Chondrocyte (in vitro differentiated cells): ENCODE measurements around the gene INSIG1. TPM values are rescaled to one million over a fixed set of nuclear protein-coding genes. Genes with fewer than 3 reads are reported as not detected.

Experiments
- DNase-seq: peaks from one replicate; pipeline ENCODE4 v3.0.0; 2021; ENCODE audit warnings: mixed read lengths, low spot score
- H3K27ac Mint-ChIP-seq: one replicate; pipeline ENCODE4 v1.8.0; 2021; ENCODE audit warnings: mild to moderate bottlenecking, moderate library complexity, mixed read lengths; ENCODE audit not compliant: unreplicated experiment
- H3K27me3 Mint-ChIP-seq: 2 replicates; pipeline ENCODE4 v1.8.0; 2021; ENCODE audit warnings: low read depth, mixed read lengths
- H3K36me3 Mint-ChIP-seq: 2 replicates; pipeline ENCODE4 v1.8.0; 2021; ENCODE audit warnings: low read depth, mixed read lengths
- H3K4me1 Mint-ChIP-seq: 2 replicates; pipeline ENCODE4 v1.8.0; 2021; ENCODE audit warnings: low read depth, mild to moderate bottlenecking, mixed read lengths
- H3K4me3 Mint-ChIP-seq: one replicate; pipeline ENCODE4 v1.8.0; 2021; ENCODE audit warnings: mild to moderate bottlenecking, moderate library complexity, mixed read lengths; ENCODE audit not compliant: unreplicated experiment
- H3K9me3 Mint-ChIP-seq: 2 replicates; pipeline ENCODE4 v1.8.0; 2021; ENCODE audit warnings: low read depth, mixed read lengths
- total RNA-seq: library from RNA; stranded (reverse); gene quantifications from 3 replicates; pipeline ENCODE4 v1.2.1, GENCODE V29; 2021
- TF ChIP-seq, protein P1 (sequence below): fragments of 200-600 bp; sonication (generic); IDR thresholded peaks from 2 replicates; pipeline ENCODE4 v1.5.0; 2021; ENCODE audit warnings: antibody characterized with exemption, mild to moderate bottlenecking, moderate library complexity

Gene INSIG1
- total RNA-seq, 1 donor from 2014 or later, result 31.8 TPM

DNA sequence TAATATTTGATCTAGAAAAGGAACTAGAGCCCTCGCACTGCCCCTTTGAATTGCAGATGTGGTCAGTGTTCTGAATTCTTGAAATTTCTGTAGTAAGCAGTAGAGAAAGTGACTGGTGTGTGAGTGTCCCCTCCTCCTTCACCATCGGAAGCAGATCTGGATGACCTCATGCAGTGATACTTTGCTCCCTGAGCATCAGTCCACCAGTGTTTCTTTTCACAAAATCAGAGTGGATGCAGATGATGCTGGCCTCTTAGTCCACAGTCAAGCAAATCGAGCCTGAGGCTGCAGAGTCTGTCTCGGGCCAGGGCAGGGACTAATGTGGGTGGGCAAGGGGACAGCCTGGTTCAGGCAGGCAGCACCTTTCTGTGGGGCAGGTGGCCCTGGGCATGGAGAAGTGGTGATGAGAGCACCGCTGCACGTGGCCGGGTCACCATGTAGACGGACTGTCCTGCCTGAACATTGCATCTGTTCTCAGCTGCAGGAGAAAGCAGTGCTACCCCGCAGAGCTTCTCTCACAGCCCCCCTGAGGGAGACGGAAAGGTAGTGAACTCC, 5.4 kb downstream of the INSIG1 start:
- H3K27me3 Mint-ChIP-seq, result no peaks in the 10 kb centered on the region
- no peak for DNase-seq
- H3K27ac Mint-ChIP-seq, result no peak overlapping the region
- H3K4me3 Mint-ChIP-seq, result no peak overlapping the region
- H3K4me1 Mint-ChIP-seq, result peaks cover 29% of the 10 kb centered on the region
- H3K9me3 Mint-ChIP-seq, result no peaks in the 10 kb centered on the region
- peaks cover 13% of the 10 kb centered on the region for H3K36me3 Mint-ChIP-seq
- TF ChIP-seq, protein P1, sequence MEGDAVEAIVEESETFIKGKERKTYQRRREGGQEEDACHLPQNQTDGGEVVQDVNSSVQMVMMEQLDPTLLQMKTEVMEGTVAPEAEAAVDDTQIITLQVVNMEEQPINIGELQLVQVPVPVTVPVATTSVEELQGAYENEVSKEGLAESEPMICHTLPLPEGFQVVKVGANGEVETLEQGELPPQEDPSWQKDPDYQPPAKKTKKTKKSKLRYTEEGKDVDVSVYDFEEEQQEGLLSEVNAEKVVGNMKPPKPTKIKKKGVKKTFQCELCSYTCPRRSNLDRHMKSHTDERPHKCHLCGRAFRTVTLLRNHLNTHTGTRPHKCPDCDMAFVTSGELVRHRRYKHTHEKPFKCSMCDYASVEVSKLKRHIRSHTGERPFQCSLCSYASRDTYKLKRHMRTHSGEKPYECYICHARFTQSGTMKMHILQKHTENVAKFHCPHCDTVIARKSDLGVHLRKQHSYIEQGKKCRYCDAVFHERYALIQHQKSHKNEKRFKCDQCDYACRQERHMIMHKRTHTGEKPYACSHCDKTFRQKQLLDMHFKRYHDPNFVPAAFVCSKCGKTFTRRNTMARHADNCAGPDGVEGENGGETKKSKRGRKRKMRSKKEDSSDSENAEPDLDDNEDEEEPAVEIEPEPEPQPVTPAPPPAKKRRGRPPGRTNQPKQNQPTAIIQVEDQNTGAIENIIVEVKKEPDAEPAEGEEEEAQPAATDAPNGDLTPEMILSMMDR, result no peak

DNA sequence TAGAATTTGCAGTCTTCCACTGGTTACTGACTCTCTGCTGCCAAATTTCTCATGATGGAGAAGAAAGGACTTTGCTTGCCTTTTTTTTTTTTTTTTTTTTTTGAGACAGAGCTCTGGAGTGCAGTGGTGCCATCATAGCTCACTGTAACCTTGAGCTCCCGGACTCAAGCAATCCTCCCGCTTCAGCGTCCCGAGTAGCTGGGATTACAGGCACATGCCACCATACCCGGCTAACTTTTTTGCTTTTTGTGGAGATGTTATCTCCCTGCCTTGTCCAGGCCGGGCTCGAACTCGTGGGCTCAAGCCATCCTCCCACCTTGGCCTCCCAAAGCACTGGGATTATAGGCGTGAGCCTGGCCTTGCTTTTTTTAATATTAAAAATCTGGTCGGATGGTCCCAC, 6.2 kb downstream of the INSIG1 start:
- Mint-ChIP-seq H3K4me1 (peaks cover 27% of the 10 kb centered on the region), H3K4me3 (no peak overlapping the region), H3K36me3 (peaks cover 19% of the 10 kb centered on the region), H3K27ac (peak overlapping the region; percentile 12), H3K9me3 (no peaks in the 10 kb centered on the region), H3K27me3 (no peaks in the 10 kb centered on the region)
- TF ChIP-seq, protein P1, result no peak
- DNase-seq, result no peak

DNA sequence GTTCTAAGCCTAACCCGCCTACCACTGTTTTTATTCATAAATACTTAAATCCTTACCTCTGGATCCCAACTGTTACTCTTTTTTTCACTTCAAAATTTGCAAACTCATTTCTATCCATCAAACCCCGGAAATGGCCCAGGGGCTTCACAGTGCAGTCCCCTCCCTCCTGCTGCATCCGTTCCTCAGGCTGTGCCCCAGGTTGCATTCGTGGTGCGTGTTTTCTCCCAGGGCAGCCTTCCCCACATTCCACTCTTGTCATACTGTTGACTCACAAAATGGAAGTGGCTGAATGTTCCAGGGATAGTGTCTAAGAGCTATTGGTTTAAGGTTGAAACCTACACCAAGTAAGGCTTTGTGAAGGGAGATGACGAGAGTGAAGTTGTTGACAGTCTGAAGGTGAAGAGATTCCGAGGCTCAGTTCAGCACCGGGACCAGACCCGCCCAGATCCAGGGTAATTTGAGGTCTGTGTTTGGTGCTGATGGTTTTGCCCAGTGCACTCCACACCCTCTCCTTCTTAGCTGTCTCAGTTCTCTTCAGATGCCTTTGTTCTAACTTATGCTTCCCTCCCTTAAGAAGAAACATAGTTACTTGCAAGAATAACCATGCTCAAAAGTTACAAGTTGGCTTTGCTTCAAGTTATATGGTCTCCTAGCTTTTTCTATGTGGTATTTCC, 7.7 kb downstream of the INSIG1 start:
- Mint-ChIP-seq H3K4me3 (no peak overlapping the region), H3K27me3 (no peaks in the 10 kb centered on the region), H3K27ac (no peak overlapping the region), H3K4me1 (peaks cover 12% of the 10 kb centered on the region), H3K36me3 (peaks cover 24% of the 10 kb centered on the region), H3K9me3 (no peaks in the 10 kb centered on the region)
- TF ChIP-seq, protein P1, result no peak
- DNase-seq, result no peak

DNA sequence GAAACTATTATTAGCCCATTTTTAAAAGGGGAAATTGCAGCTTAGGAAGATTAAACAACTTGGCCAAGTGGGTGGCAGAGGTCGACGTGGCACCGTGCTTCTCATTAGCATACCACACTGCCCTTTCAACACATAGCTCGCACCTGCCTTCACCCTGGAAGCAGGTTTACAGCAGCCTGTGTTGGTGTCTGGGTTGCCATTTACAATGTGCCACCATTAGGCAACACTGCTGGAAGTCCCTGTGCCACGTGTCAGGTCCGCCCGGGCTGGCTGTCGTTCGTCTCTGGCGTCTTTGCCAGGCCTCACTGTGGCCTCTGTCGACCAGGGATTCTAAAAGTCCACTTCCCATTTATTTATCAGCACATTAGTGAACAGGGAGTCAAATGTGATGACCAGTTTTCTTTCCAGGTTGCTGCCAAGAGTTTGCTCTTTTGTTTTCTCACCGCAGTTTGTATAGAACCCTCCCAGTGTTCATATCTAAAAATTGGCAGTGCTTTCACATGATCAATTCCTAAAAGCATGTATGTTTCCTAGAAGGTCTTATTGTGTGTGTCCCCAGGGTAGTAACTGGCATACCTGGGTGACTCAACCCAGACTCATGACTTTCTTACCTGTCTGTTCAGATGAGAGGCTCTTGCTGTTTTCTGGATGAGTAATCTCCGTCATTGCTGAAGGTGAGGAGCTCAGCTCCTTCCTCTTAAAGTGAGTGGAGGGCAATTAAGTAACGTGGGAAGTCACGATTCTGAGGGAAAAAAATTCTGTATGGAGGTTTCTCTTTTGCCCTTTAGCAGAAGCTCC, 9.2 kb downstream of the INSIG1 start:
- Mint-ChIP-seq H3K9me3 (no peaks in the 10 kb centered on the region), H3K4me1 (no peaks in the 10 kb centered on the region), H3K27me3 (no peaks in the 10 kb centered on the region), H3K36me3 (peaks cover 27% of the 10 kb centered on the region), H3K27ac (no peak overlapping the region), H3K4me3 (no peak overlapping the region)
- DNase-seq, result no peak
- TF ChIP-seq, protein P1, result no peak

DNA sequence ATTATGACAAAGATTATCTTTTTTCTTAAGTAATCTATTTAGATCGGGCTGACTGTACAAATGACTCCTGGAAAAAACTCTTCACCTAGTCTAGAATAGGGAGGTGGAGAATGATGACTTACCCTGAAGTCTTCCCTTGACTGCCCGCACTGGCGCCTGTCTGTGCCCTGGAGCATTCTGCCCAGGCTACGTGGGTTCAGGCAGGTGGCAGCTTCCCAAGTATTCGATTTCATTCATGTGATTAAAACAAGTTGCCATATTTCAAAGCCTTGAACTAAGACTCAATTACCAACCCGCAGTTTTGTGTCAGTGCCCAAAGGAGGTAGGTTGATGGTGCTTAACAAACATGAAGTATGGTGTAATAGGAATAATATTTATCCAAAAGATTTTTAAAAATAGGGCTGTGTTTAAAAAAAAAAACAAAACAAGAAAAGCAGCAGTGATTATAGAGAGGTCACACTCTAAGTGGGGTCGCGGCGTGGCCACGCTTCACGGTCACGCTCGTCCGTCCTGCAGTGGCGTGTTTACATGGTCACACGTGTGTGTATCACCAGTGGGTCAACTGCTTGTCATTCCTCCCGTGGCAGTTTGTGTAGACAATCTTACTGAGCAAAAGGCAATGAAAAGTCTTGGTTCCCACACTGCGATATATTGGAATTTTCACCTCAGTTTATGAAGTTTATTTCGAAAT, 10.8 kb downstream of the INSIG1 start:
- no peaks in the 10 kb centered on the region for H3K27me3 Mint-ChIP-seq
- H3K4me3 Mint-ChIP-seq, result no peak overlapping the region
- TF ChIP-seq, protein P1, result no peak
- no peaks in the 10 kb centered on the region for H3K9me3 Mint-ChIP-seq
- peaks cover 27% of the 10 kb centered on the region for H3K36me3 Mint-ChIP-seq
- no peaks in the 10 kb centered on the region for H3K4me1 Mint-ChIP-seq
- no peak for DNase-seq
- H3K27ac Mint-ChIP-seq, result no peak overlapping the region
